CMK (cell line): Measurements from ENCODE around the gene USP16.
"Not testable (repeated sequence)": the region's sequence is repeated elsewhere in the genome, so short reads cannot be mapped to it uniquely, and the experiment has no call there.

Experiments
- DNase-seq: peaks from one replicate; pipeline ENCODE4 v3.0.0-alpha.2; 2010; ENCODE audit warnings: low read depth

USP16 gene

GRCh38 chr21:29024474-29025327 is at the start of gene USP16:
TSS of gene USP16 (plus strand) at chr21:29024668. CDS start at chr21:29027914, 3,246 bp downstream.
- peak; percentile 100 for DNase-seq

- no peak for DNase-seq
Measured at GRCh38 chr21:28975397-28975796, 49.1 kb upstream of the USP16 start.

GRCh38 chr21:28979092-28979491 is 45.4 kb upstream of the USP16 start:
- DNase-seq = no peak

GRCh38 chr21:28982637-28983036 is 41.8 kb upstream of the USP16 start:
- DNase-seq = no peak

- no peak for DNase-seq
Measured at GRCh38 chr21:28986677-28987076, 37.8 kb upstream of the USP16 start.

- DNase-seq = not testable (repeated sequence)
Measured at GRCh38 chr21:28988146-28988545, 36.3 kb upstream of the USP16 start.

- DNase-seq = no peak
Measured at GRCh38 chr21:28991861-28992525, 32.5 kb upstream of the USP16 start.

GRCh38 chr21:28992526-28993292 is 31.8 kb upstream of the USP16 start, which contains the start of gene LTN1:
TSS of gene LTN1 (minus strand) at chr21:28992877. CDS start at chr21:28992805, 72 bp downstream.
- peak; percentile 100 for DNase-seq

GRCh38 chr21:28993293-28993629 is 31.2 kb upstream of the USP16 start:
- no peak for DNase-seq

- peak; percentile 99 for DNase-seq
Measured at GRCh38 chr21:29002442-29003144, 21.9 kb upstream of the USP16 start.

GRCh38 chr21:29005696-29006095 is 18.8 kb upstream of the USP16 start:
- DNase-seq = no peak

- DNase-seq = no peak
Measured at GRCh38 chr21:29007135-29007534, 17.3 kb upstream of the USP16 start.

- no peak for DNase-seq
Measured at GRCh38 chr21:29007810-29008209, 16.7 kb upstream of the USP16 start.

GRCh38 chr21:29008367-29008766 is 16.1 kb upstream of the USP16 start:
- DNase-seq = no peak

- not testable (repeated sequence) for DNase-seq
Measured at GRCh38 chr21:29011236-29011635, 13.2 kb upstream of the USP16 start.

GRCh38 chr21:29017639-29018237 is 6.7 kb upstream of the USP16 start:
- no peak for DNase-seq

GRCh38 chr21:29018540-29018939 is 5.9 kb upstream of the USP16 start:
- DNase-seq = no peak

GRCh38 chr21:29022166-29022565 is 2.3 kb upstream of the USP16 start:
- no peak for DNase-seq

GRCh38 chr21:29025328-29025713 is 853 bp downstream of the USP16 start:
- DNase-seq = no peak

- no peak for DNase-seq
Measured at GRCh38 chr21:29029524-29029923, 5.1 kb downstream of the USP16 start.

- no peak for DNase-seq
Measured at GRCh38 chr21:29030909-29031308, 6.4 kb downstream of the USP16 start.

- DNase-seq = no peak
Measured at GRCh38 chr21:29033301-29033700, 8.8 kb downstream of the USP16 start.
